HG03045 (cell line): Measurements from ENCODE around the gene HNRNPUL2.

Experiments used
- ATAC-seq: cut with Tn5 transposase; IDR thresholded peaks from one replicate; pipeline ENCODE4 v1.9.1; 2021; ENCODE audit warnings: mild to moderate bottlenecking, moderate library complexity; ENCODE audit not compliant: unreplicated experiment

The HNRNPUL2 gene

GRCh38 chr11:62671608-62672389, 55.5 kb downstream of the HNRNPUL2 start, which contains the start of the genes LBHD1 and UQCC3:
LBHD1 (minus strand) TSS chr11:62672267; CDS start chr11:62670031, 2,236 bp downstream.
UQCC3 (plus strand) TSS chr11:62671673; CDS start chr11:62671746, 73 bp downstream.
- ATAC-seq, result peak; percentile 47

- peak; percentile 4 for ATAC-seq
Observed at GRCh38 chr11:62671236-62671607, 56.0 kb downstream of the HNRNPUL2 start.

- no peak for ATAC-seq
Observed at GRCh38 chr11:62669420-62670161, 57.7 kb downstream of the HNRNPUL2 start.

GRCh38 chr11:62667460-62667859, 59.8 kb downstream of the HNRNPUL2 start:
- ATAC-seq, result no peak

GRCh38 chr11:62666259-62666926, 60.9 kb downstream of the HNRNPUL2 start:
- no peak for ATAC-seq

- ATAC-seq, result peak; percentile 23
Observed at GRCh38 chr11:62665599-62666258, 61.5 kb downstream of the HNRNPUL2 start.

GRCh38 chr11:62665075-62665598, 62.1 kb downstream of the HNRNPUL2 start, which contains the start of the genes C11orf98 and CSKMT:
C11orf98 (minus strand) TSS chr11:62665210; CDS start chr11:62665169, 41 bp downstream.
CSKMT (plus strand) TSS chr11:62665312; CDS start chr11:62665880, 568 bp downstream.
- peak; percentile 79 for ATAC-seq

- ATAC-seq, result peak; percentile 24
Observed at GRCh38 chr11:62664405-62665074, 62.7 kb downstream of the HNRNPUL2 start.
